ENCODE data around the gene VPS37D.

VPS37D gene

GRCh38 chr7:73682745-73683055, 15.1 kb downstream of the VPS37D start:
- TF ChIP-seq ZNF274 (IDR thresholded peaks at IDR 0.05; ENCODE audit: low read depth, low read length): no peak
- peak overlapping the region; percentile 77 for H3K4me3 ChIP-seq (ENCODE audit: low read length)

- TF ChIP-seq ZNF274 (IDR thresholded peaks at IDR 0.05; ENCODE audit: low read depth, low read length): no peak
- peak within 1 kb of the TSS; percentile 97 for H3K4me3 ChIP-seq (ENCODE audit: low read length)
Observed at GRCh38 chr7:73683056-73683787, 15.6 kb downstream of the VPS37D start, which contains the start of the genes BUD23 and DNAJC30. BUD23 (plus strand) TSS chr7:73683597; CDS start chr7:73683626, 29 bp downstream. DNAJC30 (minus strand) TSS chr7:73683453; CDS start chr7:73683423, 30 bp downstream.

- peak overlapping the region; percentile 97 for H3K4me3 ChIP-seq (ENCODE audit: low read length)
- no peak for TF ChIP-seq ZNF274 (IDR thresholded peaks at IDR 0.05; ENCODE audit: low read depth, low read length)
Observed at GRCh38 chr7:73683788-73684693, 16.4 kb downstream of the VPS37D start.

GRCh38 chr7:73685311-73685710, 17.7 kb downstream of the VPS37D start:
- TF ChIP-seq ZNF274 (IDR thresholded peaks at IDR 0.05; ENCODE audit: low read depth, low read length): no peak
- H3K4me3 ChIP-seq (ENCODE audit: low read length): no peak overlapping the region

GRCh38 chr7:73688288-73688687, 20.7 kb downstream of the VPS37D start:
- H3K4me3 ChIP-seq (ENCODE audit: low read length): no peak overlapping the region
- TF ChIP-seq ZNF274 (IDR thresholded peaks at IDR 0.05; ENCODE audit: low read depth, low read length): no peak

GRCh38 chr7:73690646-73691045, 23.0 kb downstream of the VPS37D start:
- no peak overlapping the region for H3K4me3 ChIP-seq (ENCODE audit: low read length)
- no peak for TF ChIP-seq ZNF274 (IDR thresholded peaks at IDR 0.05; ENCODE audit: low read depth, low read length)

- H3K4me3 ChIP-seq (ENCODE audit: low read length): no peak overlapping the region
- TF ChIP-seq ZNF274 (IDR thresholded peaks at IDR 0.05; ENCODE audit: low read depth, low read length): no peak
Observed at GRCh38 chr7:73696372-73696771, 28.7 kb downstream of the VPS37D start.

GRCh38 chr7:73698410-73698809, 30.8 kb downstream of the VPS37D start:
- TF ChIP-seq ZNF274 (IDR thresholded peaks at IDR 0.05; ENCODE audit: low read depth, low read length): no peak
- no peak overlapping the region for H3K4me3 ChIP-seq (ENCODE audit: low read length)

- no peak overlapping the region for H3K4me3 ChIP-seq (ENCODE audit: low read length)
- no peak for TF ChIP-seq ZNF274 (IDR thresholded peaks at IDR 0.05; ENCODE audit: low read depth, low read length)
Observed at GRCh38 chr7:73699370-73700068, 31.9 kb downstream of the VPS37D start.

GRCh38 chr7:73700069-73700423, 32.4 kb downstream of the VPS37D start:
- no peak for TF ChIP-seq ZNF274 (IDR thresholded peaks at IDR 0.05; ENCODE audit: low read depth, low read length)

GRCh38 chr7:73700581-73701134, 33.0 kb downstream of the VPS37D start:
- no peak overlapping the region for H3K4me3 ChIP-seq (ENCODE audit: low read length)
- TF ChIP-seq ZNF274 (IDR thresholded peaks at IDR 0.05; ENCODE audit: low read depth, low read length): no peak

More at GRCh38 chr7:73700069-73700423, 32.4 kb downstream of the VPS37D start:
- H3K4me3 ChIP-seq (ENCODE audit: low read length): no peak overlapping the region

GRCh38 chr7:73701357-73701995, 33.8 kb downstream of the VPS37D start:
- TF ChIP-seq ZNF274 (IDR thresholded peaks at IDR 0.05; ENCODE audit: low read depth, low read length): no peak
- H3K4me3 ChIP-seq (ENCODE audit: low read length): no peak overlapping the region

GRCh38 chr7:73702226-73702625, 34.6 kb downstream of the VPS37D start:
- H3K4me3 ChIP-seq (ENCODE audit: low read length): no peak overlapping the region
- no peak for TF ChIP-seq ZNF274 (IDR thresholded peaks at IDR 0.05; ENCODE audit: low read depth, low read length)

- no peak overlapping the region for H3K4me3 ChIP-seq (ENCODE audit: low read length)
- TF ChIP-seq ZNF274 (IDR thresholded peaks at IDR 0.05; ENCODE audit: low read depth, low read length): no peak
Observed at GRCh38 chr7:73702665-73703064, 35.0 kb downstream of the VPS37D start.
